SW 1271 (cell line): Measurements from ENCODE around the gene EOLA1.
"Not testable (repeated sequence)": the region's sequence is repeated elsewhere in the genome, so short reads cannot be mapped to it uniquely, and the experiment has no call there.

Source experiments
- DNase-seq, 2 experiments: peaks; one replicate each; lab custom pipeline; 2025; lab: John Stamatoyannopoulos, UW

EOLA1 gene

DNA sequence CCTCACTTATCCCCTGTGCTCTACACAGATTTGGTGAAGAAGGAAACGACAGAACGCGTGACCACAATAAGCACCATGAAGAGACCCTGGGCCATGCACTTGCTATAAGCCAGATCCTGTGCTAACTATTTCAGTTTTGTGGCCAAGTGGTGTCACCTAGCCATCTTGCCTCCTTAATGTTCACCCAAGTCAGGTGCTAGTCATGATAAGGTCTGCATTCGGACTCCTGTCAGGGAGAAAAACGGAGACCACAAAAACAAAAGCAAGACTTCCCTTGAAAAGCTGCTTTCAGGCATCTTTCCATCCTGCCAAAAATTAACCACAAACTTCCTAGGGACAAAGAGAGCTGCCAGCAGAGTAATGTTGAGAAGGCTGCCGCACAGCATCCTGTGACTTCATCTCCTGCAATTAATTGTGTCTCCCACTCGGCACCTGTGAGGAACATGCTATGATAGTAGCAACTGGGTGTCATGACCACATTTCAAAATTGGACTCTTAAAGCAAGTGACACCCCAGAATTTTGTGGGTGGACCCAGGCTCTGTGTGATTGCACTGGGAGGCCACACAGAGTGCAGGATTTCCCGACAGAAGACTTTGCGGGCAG is 26.9 kb upstream of the EOLA1 start:
- no peak for DNase-seq

DNA sequence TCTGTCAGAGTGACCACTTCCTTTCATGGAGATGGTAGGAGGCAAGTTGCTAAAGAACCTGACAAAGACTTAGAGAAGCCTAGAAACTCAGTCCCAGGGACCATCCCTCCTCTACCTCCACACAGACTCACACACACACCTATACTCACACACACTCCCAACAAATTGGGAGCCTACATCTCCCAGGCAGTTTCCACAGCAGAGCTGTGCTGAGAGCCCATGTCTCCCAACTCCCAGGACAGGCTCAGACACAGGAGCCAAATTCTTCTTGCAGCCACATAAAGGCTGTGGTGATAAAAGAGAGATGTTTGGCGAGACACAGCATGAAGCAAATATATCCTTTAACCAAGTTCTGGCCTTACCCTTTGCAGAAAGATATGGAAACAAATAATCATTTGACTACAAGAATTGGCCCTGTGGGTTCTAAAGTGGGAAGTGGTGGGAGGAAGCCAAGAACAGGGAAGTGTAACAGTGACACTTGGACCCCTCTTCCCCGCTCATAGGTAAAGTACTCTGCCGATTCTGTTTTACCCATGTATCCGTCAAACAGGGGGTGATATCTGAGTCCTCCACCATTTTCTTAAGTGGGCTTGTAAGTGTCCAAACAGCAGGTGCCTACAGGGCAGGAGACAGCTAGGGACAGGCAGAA is 24.7 kb upstream of the EOLA1 start:
- DNase-seq, result no peak

DNA sequence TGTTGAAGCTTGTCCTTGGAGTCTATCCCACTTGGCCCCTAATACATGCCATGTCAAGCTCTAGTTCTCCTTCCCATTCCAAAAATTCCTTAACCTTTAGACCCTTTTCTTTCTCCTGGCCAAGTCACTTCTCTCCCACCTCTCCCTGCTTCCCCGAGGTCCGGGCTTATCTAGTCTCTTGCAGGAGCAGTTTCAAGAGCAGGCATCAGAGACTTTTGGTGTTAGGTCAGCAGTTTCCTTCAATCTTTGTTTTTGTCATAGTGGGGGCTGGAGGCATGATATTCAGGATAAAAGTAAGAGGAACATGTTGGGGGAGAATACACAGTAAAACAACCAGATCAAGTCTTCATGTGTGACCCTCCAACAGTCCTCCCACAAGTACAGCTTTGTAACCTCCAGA is 24.2 kb upstream of the EOLA1 start:
- no peak for DNase-seq

DNA sequence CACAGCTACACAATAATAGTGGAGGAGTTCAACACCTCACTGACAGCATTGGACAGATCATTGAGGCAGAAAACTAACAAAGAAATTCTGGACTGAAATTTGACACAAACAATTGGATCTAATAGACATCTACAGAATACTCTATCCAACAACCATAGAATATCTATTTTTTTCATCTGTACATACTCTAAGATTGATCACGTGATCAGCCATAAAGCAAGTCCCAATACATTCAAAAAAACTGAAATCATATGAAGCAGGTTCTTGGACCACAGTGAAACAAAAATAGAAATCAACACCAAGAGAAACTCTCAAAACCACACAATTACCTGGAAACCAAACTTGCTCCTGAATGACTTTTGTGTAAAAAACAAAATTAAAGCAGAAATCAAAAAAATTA is 23.5 kb upstream of the EOLA1 start:
- DNase-seq, result no peak

DNA sequence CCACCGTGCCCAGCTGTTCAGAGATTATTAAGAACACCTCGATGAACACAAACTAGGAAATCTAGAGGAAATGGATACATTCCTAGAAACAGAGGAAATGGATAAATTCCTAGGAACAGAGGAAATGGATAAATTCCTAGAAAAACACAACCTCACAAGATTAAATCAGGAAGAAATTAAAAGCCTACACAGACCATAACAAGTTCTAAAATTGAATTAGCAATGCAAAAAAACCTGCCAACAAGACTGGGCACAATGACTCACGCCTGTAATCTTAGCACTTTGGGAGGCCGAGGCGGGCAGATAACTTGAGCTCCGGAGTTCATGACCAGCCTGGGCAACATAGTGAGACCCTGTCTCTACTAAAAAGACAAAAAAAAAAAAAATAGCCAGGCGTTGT is 22.6 kb upstream of the EOLA1 start:
- DNase-seq, result no peak

DNA sequence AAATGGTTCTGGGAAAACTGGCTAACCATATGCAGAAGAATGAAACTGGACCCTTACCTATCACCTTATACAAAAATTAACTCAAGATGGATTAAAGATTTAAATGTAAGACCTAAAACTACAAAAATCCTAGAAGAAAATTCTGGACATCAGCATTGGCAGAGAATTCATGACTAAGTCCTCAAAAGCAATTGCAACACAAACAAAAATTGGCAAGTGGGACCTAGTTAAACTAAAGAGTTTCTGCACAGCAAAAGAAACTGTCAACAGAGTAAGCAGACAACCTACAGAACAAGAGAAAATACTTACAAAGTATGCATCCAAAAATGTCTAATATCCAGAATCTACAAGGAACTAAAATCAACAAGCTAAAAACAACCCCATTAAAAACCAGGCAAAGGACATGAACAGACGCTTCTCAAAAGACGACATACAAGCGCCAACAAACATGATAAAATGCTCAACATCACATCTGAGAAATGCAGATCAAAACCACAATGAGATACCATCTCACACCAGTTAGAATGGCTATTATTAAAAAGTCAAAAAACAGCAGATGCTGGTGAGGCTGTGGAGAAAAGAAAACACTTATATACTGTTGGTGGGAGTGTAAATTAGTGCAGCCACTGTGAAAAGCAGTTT is 20.1 kb upstream of the EOLA1 start:
- DNase-seq, result not testable (repeated sequence)

DNA sequence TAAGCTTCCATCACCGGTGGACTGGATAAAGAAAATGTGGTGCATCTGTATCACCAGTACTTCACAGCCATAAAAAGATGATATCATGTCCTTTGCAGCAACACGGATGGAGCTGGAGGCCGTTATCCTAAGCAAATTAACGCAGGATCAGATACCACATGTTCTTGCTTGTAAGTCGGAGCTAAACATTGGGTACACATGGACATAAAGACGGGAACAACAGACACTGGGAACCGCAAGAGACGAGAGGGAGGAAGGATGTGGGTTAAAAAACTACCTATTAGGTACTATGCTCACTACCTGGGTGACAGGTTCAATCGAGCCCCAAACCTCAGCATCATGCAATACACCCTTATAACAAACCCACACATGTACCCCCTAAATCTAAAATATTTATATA is 19.4 kb upstream of the EOLA1 start:
- no peak for DNase-seq

DNA sequence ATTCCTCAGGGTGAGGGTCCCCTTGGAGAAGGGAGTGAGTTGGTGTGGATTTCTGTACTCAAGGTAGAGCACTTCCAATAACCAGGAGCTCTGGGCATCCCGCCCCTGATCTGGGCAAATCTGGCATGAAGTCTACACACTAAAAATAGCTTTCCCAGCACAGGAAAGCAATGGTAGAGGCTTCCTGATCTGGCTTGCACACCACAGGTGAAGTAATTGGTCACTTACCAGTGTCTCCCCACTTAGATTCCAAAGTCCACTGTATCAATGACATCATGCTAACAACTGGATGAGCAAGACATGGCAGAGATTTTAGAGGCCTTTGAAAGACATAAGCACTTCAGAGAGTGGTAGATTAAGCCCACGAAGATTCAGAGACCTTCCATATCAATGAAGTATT is 17.9 kb upstream of the EOLA1 start:
- no peak for DNase-seq

DNA sequence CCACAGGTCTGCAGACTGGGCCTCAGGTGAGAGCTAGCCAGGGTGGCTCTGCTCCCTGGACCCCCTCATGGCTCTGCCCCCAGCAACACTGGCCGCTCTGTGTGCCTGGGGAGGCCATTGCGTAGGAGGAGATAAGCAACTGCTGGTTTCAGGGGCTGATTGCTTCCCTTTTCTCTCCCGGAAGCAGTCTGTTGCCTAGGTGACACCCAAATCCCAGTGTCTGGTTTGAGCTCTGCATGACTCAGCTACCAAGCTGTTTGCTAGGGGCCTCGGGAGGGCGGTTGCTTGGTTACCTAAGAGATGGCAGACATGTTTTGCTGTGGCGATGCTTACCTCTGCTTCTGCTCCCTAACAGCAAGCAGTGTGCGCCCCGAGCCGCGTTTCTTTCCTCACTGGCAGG is 15.4 kb upstream of the EOLA1 start:
- DNase-seq, result not testable (repeated sequence)

DNA sequence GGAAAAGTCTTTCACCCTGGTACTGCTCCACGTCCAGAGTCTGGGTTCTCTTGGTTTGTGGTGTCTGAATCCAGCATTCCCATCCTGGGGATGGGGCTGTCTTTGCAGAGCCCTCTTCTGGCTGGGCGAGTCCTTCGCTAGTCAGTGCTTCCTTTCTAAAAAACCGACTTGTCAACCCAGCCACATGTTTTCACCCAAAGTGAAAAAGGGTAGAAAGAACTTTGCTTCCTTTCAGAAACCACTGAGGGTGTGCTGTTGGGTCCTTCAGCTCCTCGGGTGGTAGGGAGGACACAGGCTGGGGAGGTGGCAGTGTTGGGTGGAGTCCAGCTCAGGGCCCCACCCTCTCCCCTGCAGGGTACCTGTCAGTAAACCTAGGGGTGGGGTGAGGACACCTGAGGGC is 14.9 kb upstream of the EOLA1 start:
- not testable (repeated sequence) for DNase-seq

DNA sequence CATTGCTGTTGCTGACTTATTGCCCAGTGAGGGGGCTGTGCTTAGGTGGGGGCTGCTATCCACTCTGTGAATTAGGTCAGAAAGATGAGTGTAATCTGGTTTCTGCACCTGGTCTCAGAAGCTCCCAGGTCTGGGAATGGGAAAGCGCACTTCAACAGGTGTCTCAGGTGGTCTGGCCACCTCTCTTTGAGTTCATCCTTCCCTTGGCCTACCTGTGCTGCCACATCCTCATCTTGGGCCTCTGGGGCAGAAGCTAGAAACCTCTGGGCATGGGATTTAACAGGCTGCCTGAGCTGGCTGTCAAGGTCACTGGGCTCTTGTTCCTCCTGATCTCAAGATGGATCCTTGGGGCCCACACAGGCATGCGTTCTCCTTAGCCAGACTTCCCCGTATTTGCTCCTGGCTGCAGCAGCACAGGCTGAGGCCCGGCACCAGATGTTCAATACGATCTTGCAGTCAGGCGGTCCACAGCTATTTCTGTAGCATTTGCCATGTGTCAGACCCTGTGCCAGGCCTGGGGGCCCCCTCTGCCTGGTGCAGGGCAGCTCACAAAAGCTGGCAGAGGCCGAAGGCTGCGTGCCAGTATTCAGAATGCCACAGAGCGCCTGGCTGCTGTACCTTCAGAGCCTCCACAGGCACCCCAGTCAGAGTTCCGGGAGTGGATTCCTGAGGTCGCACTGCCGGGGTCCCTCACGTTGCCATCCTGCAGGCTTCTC is 14.3 kb upstream of the EOLA1 start:
- not testable (repeated sequence) for DNase-seq

DNA sequence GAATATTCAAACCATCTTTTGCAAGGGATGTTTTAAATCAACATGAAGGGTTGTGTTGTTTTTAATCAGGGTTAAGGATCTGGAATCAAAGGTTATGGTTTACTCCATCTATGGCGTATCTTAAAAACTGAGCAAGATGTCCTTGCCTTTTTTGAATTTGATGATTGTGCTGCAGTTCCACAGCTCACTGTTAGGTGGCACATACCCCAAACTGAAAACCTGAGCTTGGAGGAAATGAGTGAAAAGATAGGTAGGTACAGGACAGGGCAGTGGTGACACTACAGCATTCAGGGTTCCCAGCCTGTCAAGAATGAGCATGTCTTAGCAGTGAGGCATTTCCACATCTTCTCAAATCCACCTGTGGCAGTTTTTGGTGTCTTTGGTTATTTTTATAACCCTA is 13.1 kb upstream of the EOLA1 start:
- peak in 1 of 2 experiments; percentile 47 for DNase-seq

DNA sequence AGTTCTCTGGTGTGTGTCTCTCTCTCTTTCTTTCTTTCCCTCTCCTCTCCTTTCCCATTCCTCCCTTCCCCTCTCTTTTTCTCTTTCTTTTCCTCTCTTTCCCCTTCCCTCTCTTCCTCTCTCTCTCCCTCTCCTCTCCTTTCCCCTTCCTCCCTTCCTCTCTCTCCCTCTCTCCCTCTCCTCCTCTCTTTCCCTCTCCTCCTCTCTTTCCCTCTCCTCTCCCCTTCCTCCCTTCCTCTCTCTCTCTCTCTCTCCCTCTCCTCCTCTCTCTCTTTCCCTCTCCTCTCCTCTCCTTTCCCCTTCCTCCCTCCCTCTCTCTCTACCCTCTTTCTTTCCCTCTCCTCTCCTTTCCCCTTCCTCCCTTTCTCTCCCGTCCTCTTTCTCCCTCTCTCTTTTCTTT is 12.4 kb upstream of the EOLA1 start:
- no peak for DNase-seq

DNA sequence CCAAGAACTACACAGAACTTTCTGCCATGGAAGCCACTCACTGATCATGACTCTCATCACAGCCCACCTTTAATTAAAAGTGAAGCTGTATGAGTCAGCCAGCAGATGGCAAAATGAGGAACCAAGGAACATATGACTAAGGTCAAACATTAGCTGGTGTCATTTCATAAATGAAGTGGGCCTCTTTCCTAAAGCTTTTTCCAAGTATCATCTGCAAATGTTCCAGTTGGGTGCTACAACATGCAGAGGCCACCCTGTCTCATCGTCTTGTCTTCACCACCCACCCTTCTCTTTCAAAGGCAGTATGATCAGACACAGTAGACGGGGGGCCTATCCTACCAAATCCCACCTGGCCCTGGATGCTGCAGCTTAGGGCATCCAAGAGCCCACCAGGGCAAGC is 9.2 kb upstream of the EOLA1 start:
- no peak for DNase-seq

DNA sequence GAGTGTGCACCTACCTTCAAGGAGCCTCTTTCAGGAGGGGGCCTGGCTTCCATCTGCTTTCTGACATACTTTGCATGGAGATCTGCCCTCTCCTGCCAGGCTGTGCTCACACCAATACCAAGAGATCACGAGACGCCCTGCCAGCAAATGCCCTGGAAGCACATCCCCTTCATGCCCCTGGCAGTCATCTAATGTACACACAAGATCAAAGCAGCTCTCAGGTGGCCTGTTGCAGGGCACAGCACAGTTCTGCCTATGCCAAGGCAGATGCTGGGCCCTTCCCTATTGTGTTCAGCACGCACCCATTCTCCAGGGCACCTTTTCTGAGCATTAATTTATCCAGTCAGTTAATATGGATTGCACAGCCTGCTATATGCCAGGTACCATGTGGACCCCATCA is 7.9 kb upstream of the EOLA1 start:
- not testable (repeated sequence) for DNase-seq

DNA sequence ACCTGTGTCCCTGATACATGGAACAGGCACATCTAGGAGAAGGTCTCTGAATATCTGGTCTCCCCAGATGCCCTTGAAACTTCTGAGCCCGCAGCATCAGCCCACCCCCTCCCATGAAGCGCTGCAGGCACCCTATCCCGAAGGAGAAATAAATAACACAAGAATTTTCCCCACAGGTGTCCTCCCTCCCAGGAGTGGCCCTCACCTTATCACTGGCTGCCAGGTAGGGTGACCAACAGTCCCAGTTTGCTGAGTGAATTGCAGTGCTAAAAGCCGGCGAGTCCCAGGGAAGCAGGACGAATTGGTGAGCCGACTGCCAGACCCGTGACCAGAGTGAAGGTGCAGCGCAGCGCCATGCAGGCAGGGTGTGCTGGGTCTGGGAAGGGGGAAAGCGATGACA is 6.8 kb upstream of the EOLA1 start:
- not testable (repeated sequence) for DNase-seq

DNA sequence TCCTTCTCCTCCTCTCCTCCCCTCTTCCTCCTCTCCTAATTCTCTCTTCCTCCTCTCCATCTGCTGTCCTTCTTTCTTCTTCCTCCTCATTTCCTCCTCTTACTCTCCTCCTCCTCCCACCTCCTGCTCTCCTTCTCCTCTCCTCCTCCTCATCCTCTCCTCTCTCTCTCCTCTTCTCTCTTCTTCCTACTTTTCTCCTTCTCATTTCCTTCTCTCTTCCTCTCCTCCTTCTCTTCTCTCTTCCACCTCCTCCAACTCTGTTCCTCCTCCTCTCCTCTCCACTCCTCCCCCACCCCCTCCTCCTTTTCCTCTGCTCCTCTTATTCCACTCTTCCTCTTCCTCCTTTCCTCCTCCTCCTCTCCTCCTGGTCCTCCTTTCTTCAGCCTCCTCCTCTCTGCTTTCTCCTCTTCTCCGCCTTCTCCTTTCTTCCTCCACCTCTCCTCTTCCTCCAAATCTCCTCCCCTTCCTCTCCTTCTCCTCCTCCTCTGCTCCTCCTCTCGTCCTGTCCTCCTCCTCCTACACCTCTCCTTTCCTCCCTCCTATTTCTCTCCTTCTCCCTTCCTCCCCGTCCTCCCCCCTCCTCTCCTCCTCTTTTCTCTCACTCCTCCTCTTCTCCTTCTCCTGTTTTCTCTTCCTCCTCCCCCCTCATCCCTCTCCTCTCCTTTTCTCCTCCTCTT is 5.7 kb upstream of the EOLA1 start:
- DNase-seq, result not testable (repeated sequence)

DNA sequence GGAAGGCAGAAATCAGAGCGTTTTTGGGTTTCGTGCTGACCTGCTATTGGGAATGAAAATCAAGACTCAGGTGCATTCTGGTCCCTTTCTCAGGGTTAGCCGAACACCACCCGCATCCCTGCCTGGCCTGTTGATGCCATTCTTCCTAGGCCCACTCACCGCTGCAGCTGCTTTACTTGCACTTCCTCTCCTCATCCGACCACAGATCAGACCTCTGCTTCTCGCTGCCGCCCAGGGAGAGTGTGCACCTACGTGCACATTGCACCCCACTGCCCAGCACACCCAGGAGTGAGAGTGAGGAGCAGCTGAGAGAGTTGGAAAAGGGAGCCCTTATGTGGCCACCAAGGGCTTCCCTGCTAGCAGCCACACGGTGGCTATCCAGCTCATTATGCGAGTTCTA is 3.3 kb upstream of the EOLA1 start:
- not testable (repeated sequence) for DNase-seq

DNA sequence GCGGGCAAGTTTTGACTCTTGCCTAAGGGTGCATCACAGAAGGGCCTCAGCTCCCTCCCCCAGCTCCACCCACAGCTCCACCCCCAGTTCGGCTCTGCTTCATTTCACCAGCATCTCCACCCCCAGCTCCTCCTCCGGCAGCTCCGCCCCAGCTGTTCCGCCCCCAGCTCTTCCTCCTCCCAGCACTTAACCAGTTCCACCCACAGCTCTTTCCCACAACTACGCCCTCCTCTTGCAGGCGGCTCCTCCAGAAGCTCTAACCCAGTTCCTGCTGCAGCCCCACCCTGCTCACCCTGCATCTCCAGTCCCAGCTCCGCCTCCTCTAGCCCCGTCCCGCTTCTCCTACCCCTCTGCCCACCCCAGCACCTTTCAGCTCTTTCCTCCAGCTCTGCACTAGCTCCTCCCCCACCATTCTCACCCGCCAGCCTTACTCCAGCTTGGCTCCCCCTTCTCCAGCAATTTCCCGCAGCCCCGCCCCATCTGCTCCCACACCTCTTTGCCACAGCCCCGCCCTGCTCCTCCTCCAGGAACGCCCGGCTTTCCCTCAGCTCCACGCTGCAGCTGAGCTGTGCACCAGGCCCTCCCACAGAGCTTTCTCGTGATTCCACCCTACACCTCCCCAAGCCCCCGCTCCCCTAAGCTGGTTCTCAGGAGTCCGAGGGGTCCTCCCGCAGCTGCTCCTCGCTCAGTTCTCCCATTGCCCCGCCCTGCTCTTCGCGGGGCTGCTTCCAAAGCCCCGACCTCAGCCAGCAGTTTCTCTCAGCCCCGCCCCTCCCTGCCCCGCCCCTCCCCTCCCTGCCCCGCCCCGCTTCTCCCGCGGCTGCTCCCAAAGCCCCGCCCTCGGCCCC is 1.3 kb upstream of the EOLA1 start:
- DNase-seq, result peak; percentile 69 to 89

DNA sequence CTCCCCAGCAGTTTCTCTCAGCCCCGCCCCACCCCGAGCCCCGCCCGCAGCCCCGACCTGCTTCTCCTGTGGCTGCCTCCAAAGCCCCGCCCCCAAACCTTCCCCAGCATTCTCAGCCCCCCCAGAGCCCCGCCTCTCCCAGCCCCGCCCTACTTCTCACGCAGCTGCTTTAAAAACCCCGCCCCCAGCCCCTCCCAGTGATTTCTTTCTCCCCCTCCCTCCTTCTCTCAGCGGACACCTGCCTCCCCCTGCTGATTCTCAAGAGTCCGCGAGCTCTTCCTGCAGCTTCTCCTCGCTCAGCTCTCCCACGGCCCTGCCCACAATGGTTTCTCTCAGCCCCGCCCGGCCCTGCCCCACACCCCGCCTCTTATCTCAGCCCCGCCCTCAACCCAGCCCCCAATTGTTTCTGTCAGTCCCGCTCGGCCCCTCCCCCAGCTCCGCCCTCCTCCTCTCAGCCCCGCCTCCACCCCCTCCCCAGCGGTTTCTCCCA is 636 bp upstream of the EOLA1 start:
- DNase-seq, result peak; percentile 69 to 87

DNA sequence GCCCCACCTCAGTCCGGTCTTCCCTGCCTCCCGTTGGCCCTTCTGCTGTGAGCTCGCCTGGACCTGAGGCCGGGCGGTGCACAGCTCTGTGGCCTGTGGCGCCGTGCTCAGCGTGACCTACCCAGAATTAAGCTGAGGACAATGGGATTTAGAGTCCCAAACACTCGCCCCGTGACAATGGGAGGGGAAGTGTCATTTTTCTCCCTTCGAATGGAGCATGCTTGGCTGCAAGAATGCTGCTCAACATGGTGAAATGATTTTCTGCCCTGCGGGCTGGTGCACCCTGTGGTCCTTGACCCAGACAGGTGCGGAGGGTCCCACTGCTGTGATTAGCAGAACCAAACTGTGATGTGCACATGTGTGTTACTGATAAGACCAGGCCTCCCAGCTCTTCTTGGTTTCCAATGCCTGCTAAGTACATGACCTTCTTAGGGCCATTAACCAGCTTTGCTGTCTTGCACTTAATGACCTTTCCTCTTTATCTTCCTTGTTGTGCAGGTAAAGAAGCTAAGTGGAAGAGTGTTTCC is 772 bp downstream of the EOLA1 start:
- no peak for DNase-seq
